Measurements from ENCODE around the gene KIF25.

KIF25 gene

DNA sequence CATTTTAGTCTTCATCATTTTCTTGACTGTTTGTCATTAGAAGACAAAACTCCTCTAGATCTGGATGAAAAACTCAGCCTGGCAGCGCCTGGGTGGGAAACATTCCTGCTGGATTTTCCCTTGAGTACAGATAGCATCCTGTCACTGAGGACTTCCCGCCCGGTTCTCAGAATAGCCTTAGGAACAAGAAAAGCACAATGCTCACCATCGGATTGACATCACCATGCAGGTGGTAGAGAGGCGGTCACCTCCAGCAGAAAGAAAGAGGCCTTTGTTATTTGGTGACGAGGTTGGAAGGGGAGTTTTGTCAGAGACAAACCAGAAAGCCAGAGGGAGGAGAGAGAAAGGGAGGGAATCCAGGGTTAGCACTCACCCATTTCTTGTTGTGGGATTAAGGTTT, 39.8 kb downstream of the KIF25 start:
- DNase-seq (ENCODE audit: low read depth in 3 of 3) = no peak

DNA sequence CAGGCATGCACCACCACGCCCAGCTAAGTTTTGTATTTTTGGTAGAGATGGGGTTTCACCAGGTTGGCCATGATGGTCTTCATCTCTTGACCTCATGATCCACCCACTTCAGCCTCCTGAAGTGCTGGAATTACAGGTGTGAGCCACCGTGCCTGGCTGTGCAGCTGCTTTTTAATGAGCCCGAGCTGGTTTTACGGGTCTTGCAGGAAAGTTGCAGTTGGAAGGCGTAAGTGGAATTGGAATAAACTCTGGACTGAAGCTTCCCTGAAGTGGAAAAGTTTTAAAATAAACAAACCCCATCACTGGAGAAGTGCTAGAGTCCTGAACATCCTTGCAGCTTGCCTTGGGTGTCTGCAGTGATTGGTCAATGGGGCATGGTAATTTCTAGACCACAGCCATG, 40.4 kb downstream of the KIF25 start:
- DNase-seq (ENCODE audit: low read depth in 3 of 3) = no peak

GRCh38 chr6:168038576-168039140, 41.2 kb downstream of the KIF25 start:
- DNase-seq (ENCODE audit: low read depth in 3 of 3) = no peak

GRCh38 chr6:168039301-168039700, 41.8 kb downstream of the KIF25 start:
- no peak for DNase-seq (ENCODE audit: low read depth in 3 of 3)

DNA sequence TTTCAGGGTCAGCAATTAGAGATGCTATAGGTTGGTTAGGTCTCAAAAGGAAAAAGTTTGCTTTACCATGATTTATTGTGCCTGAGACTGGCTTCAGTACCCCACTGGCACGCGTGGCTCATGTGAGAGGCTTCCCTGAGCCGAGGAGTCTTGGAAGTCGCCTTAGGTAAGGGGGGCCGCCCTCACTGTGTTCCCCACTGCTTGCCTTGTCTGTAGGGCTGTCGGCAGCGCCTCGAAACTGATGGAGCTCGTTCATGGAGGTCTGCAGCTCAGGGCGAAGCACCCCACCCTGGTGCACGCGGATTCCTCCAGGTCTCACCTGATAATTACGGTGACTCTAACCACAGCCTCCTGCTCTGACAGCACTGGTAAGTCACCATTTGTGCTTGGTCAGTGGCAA, 42.4 kb downstream of the KIF25 start:
- no peak for DNase-seq (ENCODE audit: low read depth in 3 of 3)

- no peak for DNase-seq (ENCODE audit: low read depth in 3 of 3)
Measured at GRCh38 chr6:168040856-168041496, 43.5 kb downstream of the KIF25 start.

DNA sequence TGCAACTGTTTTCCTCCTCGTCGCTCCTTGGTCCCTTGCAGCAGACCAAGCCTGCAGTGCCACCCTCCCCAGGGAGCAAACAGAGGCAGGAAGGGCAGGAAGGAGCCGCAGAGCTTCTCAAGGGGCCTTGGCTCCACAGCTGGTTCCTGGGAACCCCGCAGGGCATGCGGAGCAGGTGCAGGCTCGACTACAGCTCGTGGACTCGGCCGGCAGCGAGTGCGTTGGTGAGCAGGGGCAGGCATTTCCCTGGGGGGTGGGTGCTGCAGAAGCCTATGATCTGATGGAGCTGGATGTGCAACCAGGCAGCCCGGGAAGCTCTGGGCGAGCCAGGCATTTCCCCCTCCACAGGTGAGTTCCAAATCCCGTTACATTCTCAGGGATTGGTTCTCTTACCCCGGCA, 44.5 kb downstream of the KIF25 start:
- no peak for DNase-seq (ENCODE audit: low read depth in 3 of 3)

DNA sequence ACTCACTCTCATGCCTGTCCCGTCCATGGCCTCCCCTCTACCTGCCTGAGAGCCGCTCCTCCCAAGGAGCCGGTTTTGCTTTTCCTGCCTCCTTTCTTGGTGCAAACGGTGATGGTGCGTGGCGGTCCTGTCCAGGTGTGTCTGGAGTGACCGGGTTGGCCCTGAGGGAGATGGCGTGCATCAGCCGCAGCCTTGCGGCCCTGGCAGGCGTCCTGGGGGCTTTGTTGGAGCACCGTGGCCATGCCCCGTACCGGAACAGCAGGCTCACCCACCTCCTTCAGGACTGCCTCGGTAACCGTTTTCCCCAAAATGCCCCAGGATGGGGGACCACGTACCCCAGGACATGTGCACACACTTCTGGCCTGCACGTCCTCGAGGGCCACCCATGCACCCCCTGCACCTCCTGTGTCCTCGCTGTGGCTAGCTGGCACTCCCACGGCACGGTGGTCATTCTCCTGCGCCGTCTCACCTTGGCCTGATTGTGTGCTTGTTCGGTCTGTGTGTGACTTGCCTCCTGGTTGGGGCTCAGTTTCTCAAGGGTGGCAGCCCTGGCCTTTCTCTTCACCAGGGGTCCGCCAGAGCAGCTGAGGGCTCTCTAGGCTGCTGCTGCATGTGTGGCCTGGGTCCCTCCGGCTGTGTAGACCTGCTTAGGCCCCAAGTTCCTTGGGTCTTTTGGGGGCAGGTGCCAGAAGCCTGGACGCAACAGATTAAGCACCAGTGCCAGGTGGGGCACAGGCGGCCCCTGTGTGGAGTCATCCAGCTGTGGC, 45.1 kb downstream of the KIF25 start:
- no peak for DNase-seq (ENCODE audit: low read depth in 3 of 3)

DNA sequence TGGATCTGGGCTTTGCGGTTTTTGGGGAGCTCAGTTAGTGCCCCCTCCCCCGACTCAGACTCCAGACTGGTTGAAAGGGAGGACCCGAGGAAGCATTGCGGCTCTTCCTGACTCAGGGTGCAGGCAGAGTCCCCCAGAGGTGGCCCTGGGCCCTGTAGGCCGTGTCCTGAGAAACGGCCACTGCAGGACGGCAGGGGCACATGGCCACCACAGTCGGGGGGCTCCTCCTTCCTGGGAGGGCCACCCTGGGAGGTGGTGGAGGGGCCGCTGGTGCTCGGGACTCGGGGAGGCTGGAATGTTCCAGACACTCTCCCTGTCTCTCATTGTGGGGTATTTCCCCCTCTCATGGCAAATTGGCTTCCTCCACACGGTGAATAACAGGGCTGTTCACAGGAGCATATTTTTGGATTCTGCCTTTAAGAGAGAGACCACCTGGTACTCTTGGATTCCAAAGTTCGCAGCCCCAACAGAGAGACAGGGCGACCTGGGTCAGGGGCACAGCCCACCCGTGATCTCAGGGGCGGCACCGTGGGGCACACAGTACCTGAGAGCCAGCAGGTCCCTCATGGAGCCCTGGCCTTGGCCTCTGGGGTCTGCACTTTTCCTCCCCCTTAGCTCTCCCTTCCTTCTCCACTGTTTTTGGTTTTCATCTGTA, 45.8 kb downstream of the KIF25 start:
- DNase-seq (ENCODE audit: low read depth in 3 of 3) = no peak

DNA sequence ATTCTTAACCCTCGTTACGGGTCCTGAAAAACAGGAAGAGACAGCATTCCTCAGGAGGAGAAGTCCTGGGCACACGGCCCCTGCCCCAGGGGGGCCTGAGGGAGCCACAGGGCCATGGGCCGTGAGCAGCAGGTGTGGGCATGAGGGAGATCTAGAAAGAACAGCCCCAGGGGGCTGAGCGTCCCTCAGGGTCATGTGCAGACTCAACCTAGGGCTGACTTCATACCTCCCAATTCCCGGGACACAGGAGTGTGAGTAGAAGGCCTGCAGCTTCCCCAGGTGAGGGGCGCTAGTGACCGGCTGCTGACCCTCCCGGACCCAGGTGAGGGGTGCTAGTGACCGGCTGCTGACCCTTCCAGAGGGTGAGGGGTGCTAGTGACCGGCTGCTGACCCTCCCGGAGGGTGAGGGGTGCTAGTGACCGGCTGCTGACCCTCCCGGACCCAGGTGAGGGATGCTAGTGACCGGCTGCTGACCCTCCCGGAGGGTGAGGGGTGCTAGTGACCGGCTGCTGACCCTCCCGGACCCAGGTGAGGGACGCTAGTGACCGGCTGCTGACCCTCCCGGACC, 46.5 kb downstream of the KIF25 start:
- no peak for DNase-seq (ENCODE audit: low read depth in 3 of 3)

GRCh38 chr6:168044521-168045130, 47.2 kb downstream of the KIF25 start:
- DNase-seq (ENCODE audit: low read depth in 3 of 3) = no peak

- DNase-seq (ENCODE audit: low read depth in 3 of 3) = no peak
Measured at GRCh38 chr6:168045141-168045691, 47.7 kb downstream of the KIF25 start.

GRCh38 chr6:168045706-168046620, 48.5 kb downstream of the KIF25 start:
- no peak for DNase-seq (ENCODE audit: low read depth in 3 of 3)

DNA sequence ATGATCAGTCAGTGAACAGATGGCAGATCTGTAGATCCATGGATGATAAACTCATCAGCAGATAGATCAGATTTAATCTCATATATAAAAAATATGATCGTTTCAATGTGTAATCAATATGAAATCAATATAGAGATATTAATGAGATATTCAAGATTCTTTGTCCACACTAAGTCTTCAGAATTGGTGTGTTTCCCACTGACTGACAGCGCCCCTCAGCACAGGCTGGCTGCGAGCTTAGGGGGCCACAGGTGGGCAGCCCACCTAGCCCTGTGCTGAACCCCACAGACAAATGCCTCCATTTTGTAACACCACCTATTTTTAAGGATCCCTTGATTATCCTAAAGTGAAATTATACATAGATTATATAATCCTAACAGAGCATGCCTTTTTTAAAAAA, 49.2 kb downstream of the KIF25 start:
- DNase-seq (ENCODE audit: low read depth in 3 of 3) = no peak

- no peak for DNase-seq (ENCODE audit: low read depth in 3 of 3)
Measured at GRCh38 chr6:168047841-168048723, 50.6 kb downstream of the KIF25 start.

- no peak for DNase-seq (ENCODE audit: low read depth in 3 of 3)
Measured at GRCh38 chr6:168048724-168049025, 51.2 kb downstream of the KIF25 start.

- no peak for DNase-seq (ENCODE audit: low read depth in 3 of 3)
Measured at GRCh38 chr6:168049277-168049676, 51.8 kb downstream of the KIF25 start.

GRCh38 chr6:168049706-168050224, 52.3 kb downstream of the KIF25 start:
- no peak for DNase-seq (ENCODE audit: low read depth in 3 of 3)

GRCh38 chr6:168050225-168050880, 52.9 kb downstream of the KIF25 start:
- DNase-seq (ENCODE audit: low read depth in 3 of 3) = no peak

Data from stimulated activated CD4-positive, alpha-beta T cell treated with anti-CD3 and anti-CD28 coated beads, TNF-alpha, amount 100 ng/mL, for 4 hours (primary cell).